DOHH2 (cell line): ENCODE results near the gene TCEANC.

Experiments
- CTCF ChIP-seq: fragments of 200-600 bp; sonication (generic); IDR thresholded peaks from one replicate; pipeline ENCODE4 v1.5.1; 2014; ENCODE audit warnings: antibody characterized with exemption, mild to moderate bottlenecking, low read depth, low read length; ENCODE audit not compliant: poor library complexity, severe bottlenecking
- EZH2phosphoT487 ChIP-seq: fragments of 200-600 bp; sonication (generic); IDR thresholded peaks from 2 replicates; pipeline ENCODE4 v1.6.1; 2017; ENCODE audit warnings: borderline replicate concordance, mild to moderate bottlenecking, antibody characterized with exemption, low read length, moderate library complexity, mixed read lengths

GRCh38 chrX:13647709-13648212 is 5.2 kb upstream of the TCEANC start:
- TF ChIP-seq CTCF (no peak), EZH2phosphoT487 (no peak)
